ENCODE results near the gene TNFSF13. TPM values are rescaled to one million over a fixed set of nuclear protein-coding genes. Genes with fewer than 3 reads are reported as not detected.

Gene TNFSF13, protein sequence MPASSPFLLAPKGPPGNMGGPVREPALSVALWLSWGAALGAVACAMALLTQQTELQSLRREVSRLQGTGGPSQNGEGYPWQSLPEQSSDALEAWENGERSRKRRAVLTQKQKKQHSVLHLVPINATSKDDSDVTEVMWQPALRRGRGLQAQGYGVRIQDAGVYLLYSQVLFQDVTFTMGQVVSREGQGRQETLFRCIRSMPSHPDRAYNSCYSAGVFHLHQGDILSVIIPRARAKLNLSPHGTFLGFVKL
- total RNA-seq (1.6 TPM), polyA plus RNA-seq (under 1 TPM in 3 of 4 donors, not detected in 1; 0.41 to 0.52 (median 0.44) TPM)

DNA sequence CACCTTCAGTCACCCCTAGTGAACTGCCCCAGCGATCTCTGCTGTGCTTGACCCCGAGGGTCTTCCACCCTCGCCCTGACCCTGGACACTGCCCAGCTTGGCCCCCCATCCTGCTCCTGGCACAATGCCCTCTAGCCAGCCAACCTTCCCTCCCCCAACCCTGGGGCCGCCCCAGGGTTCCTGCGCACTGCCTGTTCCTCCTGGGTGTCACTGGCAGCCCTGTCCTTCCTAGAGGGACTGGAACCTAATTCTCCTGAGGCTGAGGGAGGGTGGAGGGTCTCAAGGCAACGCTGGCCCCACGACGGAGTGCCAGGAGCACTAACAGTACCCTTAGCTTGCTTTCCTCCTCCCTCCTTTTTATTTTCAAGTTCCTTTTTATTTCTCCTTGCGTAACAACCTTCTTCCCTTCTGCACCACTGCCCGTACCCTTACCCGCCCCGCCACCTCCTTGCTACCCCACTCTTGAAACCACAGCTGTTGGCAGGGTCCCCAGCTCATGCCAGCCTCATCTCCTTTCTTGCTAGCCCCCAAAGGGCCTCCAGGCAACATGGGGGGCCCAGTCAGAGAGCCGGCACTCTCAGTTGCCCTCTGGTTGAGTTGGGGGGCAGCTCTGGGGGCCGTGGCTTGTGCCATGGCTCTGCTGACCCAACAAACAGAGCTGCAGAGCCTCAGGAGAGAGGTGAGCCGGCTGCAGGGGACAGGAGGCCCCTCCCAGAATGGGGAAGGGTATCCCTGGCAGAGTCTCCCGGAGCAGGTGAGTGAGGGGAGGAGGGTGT is at the start of gene TNFSF13:
Gene TNFSF13, plus strand, starts transcription at position 207 of the 776 bp plus-strand sequence. Its CDS starts 290 bp downstream, at position 497.
- Histone ChIP-seq H3K9me3 (ENCODE audit: control insufficient read depth in 2 of 2, low read length in 2 of 2) (no peaks in the 10 kb centered on the region), H3K36me3 (ENCODE audit: control insufficient read depth, insufficient read depth, low read length) (peaks cover 2% of the 10 kb centered on the region), H3K27me3 (ENCODE audit: control insufficient read depth, insufficient read depth, low read length) (no peaks in the 10 kb centered on the region), H3K4me3 (ENCODE audit: low read depth, low read length) (no peak within 1 kb of the TSS), H3K4me1 (ENCODE audit: control insufficient read depth, insufficient read depth, low read length, poor library complexity, severe bottlenecking) (peaks cover 39% of the 10 kb centered on the region), H3K27ac (ENCODE audit: insufficient read depth, low read length, poor library complexity, severe bottlenecking) (peak within 1 kb of the TSS; percentile 51)
- Mint-ChIP-seq H3K36me3 (peaks cover 9% of the 10 kb centered on the region), H3K4me3 (peak within 1 kb of the TSS in 3 of 4 donors; percentile 43 to 93 (median 83)), H3K4me1 (peaks cover 16 to 57% (median 32%) of the 10 kb centered on the region in 4 donors), H3K27ac (peak within 1 kb of the TSS in 2 of 3 donors; percentile 73 to 76), H3K27me3 (peaks cover 7% of the 10 kb centered on the region), H3K9me3 (no peaks in the 10 kb centered on the region)
- DNase-seq (no peak), ATAC-seq (ENCODE audit: low read depth in 2 of 2) (no peak)

DNA sequence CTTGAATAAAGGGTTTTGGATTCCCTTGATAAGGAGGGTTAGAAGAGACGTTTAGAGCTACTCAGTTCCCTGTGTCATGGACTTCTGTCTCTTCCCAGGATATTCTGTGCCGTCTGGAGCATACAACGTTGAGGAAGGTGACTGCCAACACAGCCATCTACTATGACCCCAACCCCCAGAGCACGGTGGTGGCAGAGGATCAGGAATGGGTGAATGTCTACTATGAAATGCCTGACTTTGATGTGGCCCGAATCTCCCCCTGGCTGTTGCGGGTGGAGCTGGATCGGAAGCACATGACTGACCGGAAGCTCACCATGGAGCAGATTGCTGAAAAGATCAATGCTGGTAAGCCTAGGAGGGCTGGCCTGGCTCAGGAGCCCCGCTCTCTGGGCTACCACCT is 49.7 kb upstream of the TNFSF13 start:
- Histone ChIP-seq H3K36me3 (ENCODE audit: control insufficient read depth, insufficient read depth, low read length) (peaks cover 94% of the 10 kb centered on the region), H3K27ac (ENCODE audit: insufficient read depth, low read length, poor library complexity, severe bottlenecking) (no peak overlapping the region), H3K27me3 (ENCODE audit: control insufficient read depth, insufficient read depth, low read length) (no peaks in the 10 kb centered on the region), H3K4me3 (ENCODE audit: low read depth, low read length) (no peak overlapping the region), H3K9me3 (ENCODE audit: control insufficient read depth in 2 of 2, low read length in 2 of 2) (no peaks in the 10 kb centered on the region), H3K4me1 (ENCODE audit: control insufficient read depth, insufficient read depth, low read length, poor library complexity, severe bottlenecking) (no peaks in the 10 kb centered on the region)
- H3K36me3 Mint-ChIP-seq = peaks cover 39% of the 10 kb centered on the region
- ATAC-seq (ENCODE audit: low read depth in 2 of 2) (no peak), DNase-seq (no peak)
- no peak overlapping the region for H3K27ac Mint-ChIP-seq
- no peaks in the 10 kb centered on the region for H3K9me3 Mint-ChIP-seq
- peak overlapping the region in 1 of 4 donors; percentile 35 for H3K4me3 Mint-ChIP-seq
- H3K4me1 Mint-ChIP-seq = no peaks in the 10 kb centered on the region
- H3K27me3 Mint-ChIP-seq = no peaks in the 10 kb centered on the region

DNA sequence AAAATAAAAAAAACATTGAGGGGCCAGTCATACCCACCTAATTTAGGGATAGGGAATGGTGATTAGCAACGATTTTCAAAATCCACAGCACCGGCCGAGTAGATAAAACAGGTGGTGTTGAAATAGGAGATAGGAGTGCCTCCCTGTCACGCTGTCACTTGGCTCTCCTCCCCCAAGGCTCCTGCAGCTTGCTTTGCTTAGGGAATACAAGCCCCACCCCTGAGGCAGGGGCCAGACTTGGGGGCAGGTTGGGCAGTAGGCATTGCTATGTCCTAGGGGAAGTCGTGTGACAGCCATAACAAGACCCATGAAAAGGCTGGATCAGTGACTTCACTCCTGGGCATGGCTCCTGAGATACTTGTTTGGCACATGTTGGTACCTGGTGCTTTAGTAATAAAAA is 48.6 kb upstream of the TNFSF13 start:
- no peak for DNase-seq
- Histone ChIP-seq H3K27ac (ENCODE audit: insufficient read depth, low read length, poor library complexity, severe bottlenecking) (no peak overlapping the region), H3K27me3 (ENCODE audit: control insufficient read depth, insufficient read depth, low read length) (no peaks in the 10 kb centered on the region), H3K4me3 (ENCODE audit: low read depth, low read length) (no peak overlapping the region), H3K9me3 (ENCODE audit: control insufficient read depth in 2 of 2, low read length in 2 of 2) (no peaks in the 10 kb centered on the region), H3K36me3 (ENCODE audit: control insufficient read depth, insufficient read depth, low read length) (peaks cover 91% of the 10 kb centered on the region), H3K4me1 (ENCODE audit: control insufficient read depth, insufficient read depth, low read length, poor library complexity, severe bottlenecking) (no peaks in the 10 kb centered on the region)
- H3K36me3 Mint-ChIP-seq = peaks cover 34% of the 10 kb centered on the region
- peaks cover 0 to 5% (median 0%) of the 10 kb centered on the region in 4 donors for H3K4me1 Mint-ChIP-seq
- peak overlapping the region in 1 of 3 donors; percentile 38 for H3K27ac Mint-ChIP-seq
- H3K9me3 Mint-ChIP-seq = no peaks in the 10 kb centered on the region
- H3K27me3 Mint-ChIP-seq = no peaks in the 10 kb centered on the region
- no peak overlapping the region for H3K4me3 Mint-ChIP-seq
- no peak for ATAC-seq (ENCODE audit: low read depth in 2 of 2)

DNA sequence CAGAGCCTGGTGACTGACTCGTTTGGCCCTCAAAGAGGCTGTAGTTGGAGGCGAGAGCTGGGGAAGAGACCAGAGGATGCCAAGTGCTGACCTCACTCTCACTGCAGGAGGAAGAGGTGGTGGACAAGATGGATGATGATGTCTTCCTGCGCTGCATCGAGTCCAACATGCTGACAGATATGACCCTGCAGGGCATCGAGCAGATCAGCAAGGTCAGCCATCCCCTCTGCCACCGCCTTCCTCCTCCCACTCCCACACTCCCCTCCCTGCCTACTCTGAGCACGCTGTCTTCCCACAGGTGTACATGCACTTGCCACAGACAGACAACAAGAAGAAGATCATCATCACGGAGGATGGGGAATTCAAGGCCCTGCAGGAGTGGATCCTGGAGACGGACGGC is 47.4 kb upstream of the TNFSF13 start:
- peaks cover 27% of the 10 kb centered on the region for H3K36me3 Mint-ChIP-seq
- ATAC-seq (ENCODE audit: low read depth in 2 of 2) = no peak

DNA sequence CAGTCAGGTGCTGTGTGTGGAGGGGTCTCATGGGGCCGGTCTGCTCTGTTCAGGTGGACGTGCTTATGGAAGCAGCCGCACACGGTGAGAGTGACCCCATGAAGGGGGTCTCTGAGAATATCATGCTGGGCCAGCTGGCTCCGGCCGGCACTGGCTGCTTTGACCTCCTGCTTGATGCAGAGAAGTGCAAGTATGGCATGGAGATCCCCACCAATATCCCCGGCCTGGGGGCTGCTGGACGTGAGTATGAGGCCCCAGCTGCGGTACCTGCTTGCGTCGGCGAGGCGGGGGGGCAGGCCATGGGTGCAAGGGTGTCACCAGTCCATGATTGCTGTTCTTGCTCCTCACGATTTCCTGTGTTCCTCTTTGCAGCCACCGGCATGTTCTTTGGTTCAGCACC is 46.4 kb upstream of the TNFSF13 start:
- Mint-ChIP-seq H3K9me3 (no peaks in the 10 kb centered on the region), H3K4me3 (no peak overlapping the region), H3K27ac (no peak overlapping the region), H3K27me3 (no peaks in the 10 kb centered on the region), H3K36me3 (peaks cover 27% of the 10 kb centered on the region), H3K4me1 (peaks cover 0 to 5% (median 0%) of the 10 kb centered on the region in 4 donors)
- no peak overlapping the region for H3K4me3 ChIP-seq (ENCODE audit: low read depth, low read length)
- ATAC-seq (ENCODE audit: low read depth in 2 of 2) = no peak
- H3K36me3 ChIP-seq (ENCODE audit: control insufficient read depth, insufficient read depth, low read length) = peaks cover 71% of the 10 kb centered on the region
- no peaks in the 10 kb centered on the region for H3K27me3 ChIP-seq (ENCODE audit: control insufficient read depth, insufficient read depth, low read length)
- no peak overlapping the region for H3K27ac ChIP-seq (ENCODE audit: insufficient read depth, low read length, poor library complexity, severe bottlenecking)
- DNase-seq = no peak
- no peaks in the 10 kb centered on the region for H3K9me3 ChIP-seq (ENCODE audit: control insufficient read depth in 2 of 2, low read length in 2 of 2)
- H3K4me1 ChIP-seq (ENCODE audit: control insufficient read depth, insufficient read depth, low read length, poor library complexity, severe bottlenecking) = no peaks in the 10 kb centered on the region

More for the DNA sequence above, 47.4 kb upstream of the TNFSF13 start:
- H3K4me3 ChIP-seq (ENCODE audit: low read depth, low read length) = no peak overlapping the region
- H3K4me1 Mint-ChIP-seq = peaks cover 0 to 5% (median 0%) of the 10 kb centered on the region in 4 donors
- no peaks in the 10 kb centered on the region for H3K9me3 ChIP-seq (ENCODE audit: control insufficient read depth in 2 of 2, low read length in 2 of 2)
- H3K27me3 ChIP-seq (ENCODE audit: control insufficient read depth, insufficient read depth, low read length) = no peaks in the 10 kb centered on the region
- no peaks in the 10 kb centered on the region for H3K27me3 Mint-ChIP-seq
- no peaks in the 10 kb centered on the region for H3K4me1 ChIP-seq (ENCODE audit: control insufficient read depth, insufficient read depth, low read length, poor library complexity, severe bottlenecking)
- H3K4me3 Mint-ChIP-seq = no peak overlapping the region
- peaks cover 81% of the 10 kb centered on the region for H3K36me3 ChIP-seq (ENCODE audit: control insufficient read depth, insufficient read depth, low read length)
- H3K27ac Mint-ChIP-seq = peak overlapping the region in 2 of 3 donors; percentile 32 to 62
- no peaks in the 10 kb centered on the region for H3K9me3 Mint-ChIP-seq
- H3K27ac ChIP-seq (ENCODE audit: insufficient read depth, low read length, poor library complexity, severe bottlenecking) = no peak overlapping the region
- no peak for DNase-seq

DNA sequence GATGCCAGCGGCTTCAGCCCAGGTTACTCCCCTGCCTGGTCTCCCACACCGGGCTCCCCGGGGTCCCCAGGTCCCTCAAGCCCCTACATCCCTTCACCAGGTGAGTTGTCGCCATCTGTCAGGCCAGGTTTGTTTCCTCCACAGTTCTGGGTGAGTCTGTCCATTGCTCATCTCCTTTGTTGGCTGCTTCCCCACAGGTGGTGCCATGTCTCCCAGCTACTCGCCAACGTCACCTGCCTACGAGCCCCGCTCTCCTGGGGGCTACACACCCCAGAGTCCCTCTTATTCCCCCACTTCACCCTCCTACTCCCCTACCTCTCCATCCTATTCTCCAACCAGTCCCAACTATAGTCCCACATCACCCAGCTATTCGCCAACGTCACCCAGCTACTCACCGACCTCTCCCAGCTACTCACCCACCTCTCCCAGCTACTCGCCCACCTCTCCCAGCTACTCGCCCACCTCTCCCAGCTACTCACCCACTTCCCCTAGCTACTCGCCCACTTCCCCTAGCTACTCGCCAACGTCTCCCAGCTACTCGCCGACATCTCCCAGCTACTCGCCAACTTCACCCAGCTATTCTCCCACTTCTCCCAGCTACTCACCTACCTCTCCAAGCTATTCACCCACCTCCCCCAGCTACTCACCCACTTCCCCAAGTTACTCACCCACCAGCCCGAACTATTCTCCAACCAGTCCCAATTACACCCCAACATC is 45.6 kb upstream of the TNFSF13 start:
- ATAC-seq (ENCODE audit: low read depth in 2 of 2) (no peak), DNase-seq (no peak)
- Histone ChIP-seq H3K27me3 (ENCODE audit: control insufficient read depth, insufficient read depth, low read length) (no peaks in the 10 kb centered on the region), H3K4me1 (ENCODE audit: control insufficient read depth, insufficient read depth, low read length, poor library complexity, severe bottlenecking) (no peaks in the 10 kb centered on the region), H3K36me3 (ENCODE audit: control insufficient read depth, insufficient read depth, low read length) (peaks cover 65% of the 10 kb centered on the region), H3K9me3 (ENCODE audit: control insufficient read depth in 2 of 2, low read length in 2 of 2) (no peaks in the 10 kb centered on the region), H3K27ac (ENCODE audit: insufficient read depth, low read length, poor library complexity, severe bottlenecking) (no peak overlapping the region), H3K4me3 (ENCODE audit: low read depth, low read length) (no peak overlapping the region)
- H3K27me3 Mint-ChIP-seq = no peaks in the 10 kb centered on the region
- H3K27ac Mint-ChIP-seq = no peak overlapping the region
- H3K4me1 Mint-ChIP-seq = peaks cover 0 to 5% (median 0%) of the 10 kb centered on the region in 4 donors
- peaks cover 27% of the 10 kb centered on the region for H3K36me3 Mint-ChIP-seq
- no peaks in the 10 kb centered on the region for H3K9me3 Mint-ChIP-seq
- H3K4me3 Mint-ChIP-seq = no peak overlapping the region

DNA sequence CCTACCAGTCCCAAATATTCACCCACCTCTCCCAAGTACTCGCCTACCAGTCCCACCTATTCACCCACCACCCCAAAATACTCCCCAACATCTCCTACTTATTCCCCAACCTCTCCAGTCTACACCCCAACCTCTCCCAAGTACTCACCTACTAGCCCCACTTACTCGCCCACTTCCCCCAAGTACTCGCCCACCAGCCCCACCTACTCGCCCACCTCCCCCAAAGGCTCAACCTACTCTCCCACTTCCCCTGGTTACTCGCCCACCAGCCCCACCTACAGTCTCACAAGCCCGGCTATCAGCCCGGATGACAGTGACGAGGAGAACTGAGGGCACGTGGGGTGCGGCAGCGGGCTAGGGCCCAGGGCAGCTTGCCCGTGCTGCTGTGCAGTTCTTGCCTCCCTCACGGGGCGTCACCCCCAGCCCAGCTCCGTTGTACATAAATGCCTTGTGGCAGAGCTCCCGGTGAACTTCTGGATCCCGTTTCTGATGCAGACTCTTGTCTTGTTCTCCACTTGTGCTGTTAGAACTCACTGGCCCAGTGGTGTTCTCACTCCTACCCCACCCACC is 44.6 kb upstream of the TNFSF13 start:
- Mint-ChIP-seq H3K36me3 (peaks cover 20% of the 10 kb centered on the region), H3K4me3 (no peak overlapping the region), H3K27me3 (no peaks in the 10 kb centered on the region), H3K4me1 (peaks cover 0 to 5% (median 0%) of the 10 kb centered on the region in 4 donors), H3K27ac (no peak overlapping the region), H3K9me3 (no peaks in the 10 kb centered on the region)
- H3K9me3 ChIP-seq (ENCODE audit: control insufficient read depth in 2 of 2, low read length in 2 of 2) = no peaks in the 10 kb centered on the region
- H3K4me1 ChIP-seq (ENCODE audit: control insufficient read depth, insufficient read depth, low read length, poor library complexity, severe bottlenecking) = no peaks in the 10 kb centered on the region
- DNase-seq = no peak
- no peak for ATAC-seq (ENCODE audit: low read depth in 2 of 2)
- no peak overlapping the region for H3K4me3 ChIP-seq (ENCODE audit: low read depth, low read length)
- no peak overlapping the region for H3K27ac ChIP-seq (ENCODE audit: insufficient read depth, low read length, poor library complexity, severe bottlenecking)
- H3K36me3 ChIP-seq (ENCODE audit: control insufficient read depth, insufficient read depth, low read length) = peaks cover 56% of the 10 kb centered on the region
- H3K27me3 ChIP-seq (ENCODE audit: control insufficient read depth, insufficient read depth, low read length) = no peaks in the 10 kb centered on the region

Data from CD4-positive, CD25-positive, alpha-beta regulatory T cell (primary cell).